Activated T-cell treated with anti-CD3 and anti-CD28 coated beads, Interleukin-2, amount 50 U/mL, for 24 hours (primary cell): ENCODE data around the gene IP6K1.
"Not testable (repeated sequence)": the region's sequence is repeated elsewhere in the genome, so short reads cannot be mapped to it uniquely, and the experiment has no call there.

Experiments
- DNase-seq: peaks from one replicate; pipeline ENCODE4 v3.0.0-alpha.2; 2020
- H3K27ac Mint-ChIP-seq: 2 replicates; pipeline ENCODE4 v1.8.0; 2020; ENCODE audit warnings: mild to moderate bottlenecking, mixed read lengths
- H3K27me3 Mint-ChIP-seq: 2 replicates; pipeline ENCODE4 v1.8.0; 2020; ENCODE audit warnings: mixed read lengths
- H3K36me3 Mint-ChIP-seq: 2 replicates; pipeline ENCODE4 v1.8.0; 2020; ENCODE audit warnings: low read depth, mixed read lengths
- H3K4me1 Mint-ChIP-seq: 2 replicates; pipeline ENCODE4 v1.8.0; 2020; ENCODE audit warnings: low read depth, mixed read lengths
- H3K4me3 Mint-ChIP-seq: 2 replicates; pipeline ENCODE4 v1.8.0; 2020; ENCODE audit warnings: mild to moderate bottlenecking, moderate library complexity, mixed read lengths
- H3K9me3 Mint-ChIP-seq: 2 replicates; pipeline ENCODE4 v1.8.0; 2020; ENCODE audit warnings: mixed read lengths

Gene IP6K1

DNA sequence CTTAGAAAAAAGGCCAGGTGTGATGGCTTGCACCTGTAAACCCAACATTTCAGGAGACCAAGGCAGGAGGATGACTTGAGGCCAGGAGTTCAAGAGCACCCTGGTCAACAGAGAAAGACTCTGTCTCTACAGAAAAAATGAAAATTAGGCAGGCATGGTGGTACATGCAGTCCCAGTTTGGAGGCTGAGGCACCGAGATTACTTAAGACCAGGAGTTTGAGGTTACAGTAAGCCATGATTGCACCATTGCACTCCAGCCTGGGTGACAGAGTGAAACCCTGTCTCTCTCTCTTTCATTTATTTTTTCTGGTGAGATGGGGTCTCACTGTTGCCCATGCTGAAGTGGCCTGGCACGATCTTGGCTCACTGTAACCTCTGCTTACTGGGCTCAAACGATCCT lies 24.7 kb downstream of the IP6K1 start:
- no peaks in the 10 kb centered on the region for H3K27me3 Mint-ChIP-seq
- peaks cover 33% of the 10 kb centered on the region for H3K4me1 Mint-ChIP-seq
- no peak overlapping the region for H3K4me3 Mint-ChIP-seq
- H3K27ac Mint-ChIP-seq = peak overlapping the region; percentile 44
- no peak for DNase-seq
- H3K36me3 Mint-ChIP-seq = peaks cover 38% of the 10 kb centered on the region
- H3K9me3 Mint-ChIP-seq = no peaks in the 10 kb centered on the region

GRCh38 chr3:49759226-49759625 lies 27.1 kb downstream of the IP6K1 start:
- H3K4me3 Mint-ChIP-seq = no peak overlapping the region
- H3K36me3 Mint-ChIP-seq = peaks cover 29% of the 10 kb centered on the region
- no peak for DNase-seq
- H3K27me3 Mint-ChIP-seq = no peaks in the 10 kb centered on the region
- H3K27ac Mint-ChIP-seq = no peak overlapping the region
- H3K9me3 Mint-ChIP-seq = no peaks in the 10 kb centered on the region
- peaks cover 35% of the 10 kb centered on the region for H3K4me1 Mint-ChIP-seq

DNA sequence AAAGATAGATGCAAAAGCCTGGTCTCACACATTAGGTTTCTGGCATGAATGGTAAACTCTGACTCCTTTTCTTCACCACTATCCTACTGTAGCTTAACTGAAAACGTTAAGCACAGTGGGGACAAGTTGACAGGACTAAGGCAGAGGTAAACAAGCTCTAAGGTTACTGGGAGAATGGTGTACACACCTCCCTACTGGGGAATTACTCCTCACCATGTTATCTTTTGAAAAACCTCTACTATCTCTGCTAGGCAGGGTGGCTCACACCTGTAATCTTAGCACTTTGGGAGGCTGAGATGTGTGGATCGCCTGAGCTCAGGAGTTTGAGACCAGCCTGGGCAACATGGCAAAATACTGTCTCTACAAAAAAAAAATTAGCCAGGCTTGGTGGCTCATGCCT lies 29.1 kb downstream of the IP6K1 start:
- Mint-ChIP-seq H3K27ac (no peak overlapping the region), H3K4me1 (peaks cover 42% of the 10 kb centered on the region)

DNA sequence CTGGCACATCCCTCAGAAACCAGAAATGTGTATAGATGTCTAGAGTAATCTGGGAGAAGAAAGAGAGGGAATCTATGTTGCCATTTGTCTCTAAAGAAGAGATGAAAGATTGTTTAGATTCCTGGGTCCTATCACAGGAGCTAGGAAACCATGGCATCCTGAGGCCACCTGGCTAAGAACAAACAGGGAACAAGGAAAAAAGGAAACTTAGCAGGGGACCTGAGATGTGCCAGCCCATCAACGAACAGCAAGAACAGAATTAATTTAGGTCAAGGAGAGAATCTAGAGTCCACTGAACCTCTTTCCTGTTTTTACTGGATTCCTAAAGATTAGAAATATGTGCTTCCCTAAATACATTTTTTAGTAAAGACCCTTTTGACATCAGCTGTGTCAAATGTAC lies 30.3 kb downstream of the IP6K1 start:
- no peak overlapping the region for H3K27ac Mint-ChIP-seq
- no peaks in the 10 kb centered on the region for H3K27me3 Mint-ChIP-seq
- H3K36me3 Mint-ChIP-seq = peaks cover 34% of the 10 kb centered on the region
- no peak for DNase-seq
- peaks cover 40% of the 10 kb centered on the region for H3K4me1 Mint-ChIP-seq
- H3K9me3 Mint-ChIP-seq = no peaks in the 10 kb centered on the region
- H3K4me3 Mint-ChIP-seq = no peak overlapping the region

More for the DNA sequence above, 29.1 kb downstream of the IP6K1 start:
- Mint-ChIP-seq H3K9me3 (no peaks in the 10 kb centered on the region), H3K36me3 (peaks cover 29% of the 10 kb centered on the region), H3K4me3 (no peak overlapping the region), H3K27me3 (no peaks in the 10 kb centered on the region)
- no peak for DNase-seq

DNA sequence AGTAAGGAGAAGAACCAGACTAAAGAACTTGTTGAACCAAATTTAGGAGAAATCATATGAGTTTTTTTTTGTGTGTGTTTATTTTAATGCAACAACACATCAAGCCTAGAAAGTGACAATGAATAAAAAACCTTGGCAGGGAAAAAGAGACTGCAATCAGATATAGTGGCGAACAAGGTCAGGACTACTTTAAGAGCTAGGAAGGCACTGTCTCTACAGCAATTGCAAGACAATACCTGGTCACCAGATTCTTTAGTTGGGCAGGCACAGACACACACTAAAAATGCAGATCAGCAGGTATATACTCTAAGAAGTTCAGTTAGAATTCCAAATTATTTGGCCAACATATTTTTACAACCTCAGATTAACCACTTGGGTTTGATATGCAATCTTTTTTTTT lies 31.8 kb downstream of the IP6K1 start:
- no peak overlapping the region for H3K27ac Mint-ChIP-seq
- peaks cover 33% of the 10 kb centered on the region for H3K4me1 Mint-ChIP-seq
- no peak for DNase-seq

DNA sequence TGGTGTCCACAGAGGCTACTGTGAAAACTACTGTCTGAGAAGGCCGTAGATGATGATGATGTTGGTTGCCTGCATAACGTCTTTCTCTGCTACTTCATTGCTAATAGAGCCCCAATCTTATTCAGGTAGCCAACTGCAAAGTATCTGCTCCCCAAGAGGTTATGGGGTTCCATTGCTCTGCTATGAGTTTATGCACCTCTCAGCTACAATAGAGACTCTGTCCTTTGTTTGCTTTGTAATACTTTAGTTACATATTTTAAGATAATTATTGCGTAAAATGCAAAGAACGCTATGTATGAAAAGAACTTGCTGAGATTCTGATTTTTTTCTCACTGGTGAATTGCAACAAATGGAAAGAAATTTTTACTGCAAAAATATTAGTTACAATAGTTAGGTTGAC lies 34.8 kb downstream of the IP6K1 start:
- no peak for DNase-seq
- no peak overlapping the region for H3K4me3 Mint-ChIP-seq
- H3K4me1 Mint-ChIP-seq = peaks cover 23% of the 10 kb centered on the region
- H3K27me3 Mint-ChIP-seq = no peaks in the 10 kb centered on the region
- no peak overlapping the region for H3K27ac Mint-ChIP-seq
- no peaks in the 10 kb centered on the region for H3K9me3 Mint-ChIP-seq
- peaks cover 43% of the 10 kb centered on the region for H3K36me3 Mint-ChIP-seq

More for the DNA sequence above, 31.8 kb downstream of the IP6K1 start:
- H3K27me3 Mint-ChIP-seq = no peaks in the 10 kb centered on the region
- no peaks in the 10 kb centered on the region for H3K9me3 Mint-ChIP-seq
- peaks cover 29% of the 10 kb centered on the region for H3K36me3 Mint-ChIP-seq
- H3K4me3 Mint-ChIP-seq = no peak overlapping the region

DNA sequence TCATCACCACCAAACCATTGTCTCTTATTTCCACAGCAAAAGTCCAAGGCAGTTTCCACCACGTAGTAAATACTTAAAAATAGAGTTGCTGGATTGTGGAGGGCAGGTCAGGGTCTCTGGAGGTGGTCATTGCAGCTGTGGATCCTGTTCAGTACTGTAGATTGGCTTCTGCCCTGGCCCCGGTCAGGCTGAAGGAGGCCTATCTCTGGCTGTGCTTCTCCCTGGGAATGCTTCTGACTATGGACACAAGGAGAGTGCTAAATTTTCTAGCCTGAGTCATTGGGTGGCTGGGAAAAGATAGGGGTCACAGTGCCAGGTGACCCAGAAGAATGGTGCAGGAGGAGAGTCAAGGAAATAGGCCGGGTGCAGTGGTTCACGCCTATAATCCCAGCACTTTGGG lies 36.3 kb downstream of the IP6K1 start:
- H3K9me3 Mint-ChIP-seq = no peaks in the 10 kb centered on the region
- no peak overlapping the region for H3K4me3 Mint-ChIP-seq
- H3K36me3 Mint-ChIP-seq = peaks cover 50% of the 10 kb centered on the region
- H3K4me1 Mint-ChIP-seq = peaks cover 15% of the 10 kb centered on the region
- H3K27ac Mint-ChIP-seq = no peak overlapping the region
- no peaks in the 10 kb centered on the region for H3K27me3 Mint-ChIP-seq
- no peak for DNase-seq

GRCh38 chr3:49748874-49749273 lies 37.5 kb downstream of the IP6K1 start:
- DNase-seq, H3K27me3 Mint-ChIP-seq, H3K4me1 Mint-ChIP-seq, H3K27ac Mint-ChIP-seq, H3K4me3 Mint-ChIP-seq, H3K9me3 Mint-ChIP-seq: not testable (repeated sequence)
- H3K36me3 Mint-ChIP-seq = peaks cover 58% of the 10 kb centered on the region

DNA sequence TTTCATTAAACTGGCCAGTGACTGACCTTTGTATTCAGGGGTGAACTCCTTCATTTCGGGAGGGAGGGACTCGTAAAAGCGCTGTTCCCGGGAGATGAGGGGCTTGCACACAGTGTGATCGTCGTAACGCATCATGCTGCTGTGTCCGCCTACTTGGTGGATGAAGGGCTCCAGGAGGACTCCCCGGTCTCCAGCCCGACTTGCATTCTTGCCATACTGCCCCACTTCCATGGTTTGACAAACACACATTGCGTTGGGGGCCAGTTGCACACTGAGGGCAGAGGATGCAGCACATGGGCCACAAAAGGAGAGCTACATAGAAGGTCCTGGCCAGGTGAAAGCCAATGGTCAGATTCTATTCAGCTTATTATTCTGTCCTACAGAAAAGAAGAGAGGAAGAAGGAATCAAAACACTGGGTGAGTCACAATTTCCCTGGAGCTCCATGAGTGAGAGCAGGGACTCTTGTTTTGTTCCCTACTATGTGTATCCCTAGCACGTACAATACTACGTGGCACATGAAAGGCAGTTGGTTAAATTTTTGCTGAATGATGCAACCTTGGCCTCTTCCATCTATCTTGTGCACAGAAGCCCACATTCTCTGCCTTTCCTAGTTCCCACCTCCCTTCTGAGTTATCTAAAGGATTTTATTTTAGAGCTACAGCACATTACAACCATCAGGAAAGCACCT lies 38.4 kb downstream of the IP6K1 start:
- H3K4me1 Mint-ChIP-seq = peaks cover 3% of the 10 kb centered on the region
- H3K9me3 Mint-ChIP-seq = no peaks in the 10 kb centered on the region
- no peak overlapping the region for H3K27ac Mint-ChIP-seq
- H3K27me3 Mint-ChIP-seq = no peaks in the 10 kb centered on the region
- DNase-seq = no peak
- peaks cover 58% of the 10 kb centered on the region for H3K36me3 Mint-ChIP-seq
- H3K4me3 Mint-ChIP-seq = no peak overlapping the region

GRCh38 chr3:49745986-49746385 lies 40.4 kb downstream of the IP6K1 start:
- Mint-ChIP-seq H3K27me3 (no peaks in the 10 kb centered on the region), H3K36me3 (peaks cover 57% of the 10 kb centered on the region), H3K27ac (no peak overlapping the region), H3K4me1 (peaks cover 2% of the 10 kb centered on the region), H3K9me3 (no peaks in the 10 kb centered on the region), H3K4me3 (no peak overlapping the region)
- DNase-seq = no peak

GRCh38 chr3:49740427-49740826 lies 45.9 kb downstream of the IP6K1 start:
- Mint-ChIP-seq H3K4me3 (no peak overlapping the region), H3K36me3 (peaks cover 52% of the 10 kb centered on the region), H3K9me3 (no peaks in the 10 kb centered on the region), H3K4me1 (peaks cover 5% of the 10 kb centered on the region), H3K27me3 (no peaks in the 10 kb centered on the region), H3K27ac (peak overlapping the region; percentile 67)
- DNase-seq = no peak

- Mint-ChIP-seq H3K9me3 (no peaks in the 10 kb centered on the region), H3K4me3 (no peak overlapping the region), H3K27me3 (no peaks in the 10 kb centered on the region), H3K27ac (peak overlapping the region; percentile 84), H3K36me3 (peaks cover 61% of the 10 kb centered on the region), H3K4me1 (peaks cover 5% of the 10 kb centered on the region)
- DNase-seq = no peak
Measured at GRCh38 chr3:49738067-49738713, 48.2 kb downstream of the IP6K1 start.

DNA sequence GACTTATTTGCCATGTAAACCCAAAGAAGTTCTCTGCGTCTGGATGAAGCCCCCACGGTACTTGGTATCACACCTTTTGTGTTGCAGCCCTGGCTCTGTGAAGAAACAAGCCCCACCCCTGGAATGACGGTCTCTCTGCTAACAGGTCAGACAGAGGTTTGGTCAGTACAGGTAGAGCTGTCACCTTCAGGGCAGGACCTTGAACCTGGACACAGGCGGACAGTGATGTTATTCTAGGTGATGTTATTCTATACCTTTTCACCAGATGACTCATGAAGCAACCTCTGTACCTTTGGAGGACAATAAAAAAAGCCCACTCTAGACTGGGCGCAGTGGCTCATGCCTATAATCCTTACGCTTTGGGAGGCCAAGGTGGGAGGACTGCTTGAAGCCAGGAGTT lies 51.6 kb downstream of the IP6K1 start:
- H3K9me3 Mint-ChIP-seq = no peaks in the 10 kb centered on the region
- DNase-seq = no peak
- H3K4me1 Mint-ChIP-seq = peaks cover 4% of the 10 kb centered on the region
- no peak overlapping the region for H3K4me3 Mint-ChIP-seq
- peaks cover 78% of the 10 kb centered on the region for H3K36me3 Mint-ChIP-seq
- no peak overlapping the region for H3K27ac Mint-ChIP-seq
- no peaks in the 10 kb centered on the region for H3K27me3 Mint-ChIP-seq

- Mint-ChIP-seq H3K4me1 (peaks cover under 1% of the 10 kb centered on the region), H3K36me3 (peaks cover 77% of the 10 kb centered on the region), H3K4me3 (no peak overlapping the region), H3K9me3 (no peaks in the 10 kb centered on the region), H3K27ac (peak overlapping the region; percentile 35), H3K27me3 (no peaks in the 10 kb centered on the region)
- no peak for DNase-seq
Measured at GRCh38 chr3:49733551-49733950, 52.8 kb downstream of the IP6K1 start.

- H3K27me3 Mint-ChIP-seq = no peaks in the 10 kb centered on the region
- H3K9me3 Mint-ChIP-seq = no peaks in the 10 kb centered on the region
- peaks cover 77% of the 10 kb centered on the region for H3K36me3 Mint-ChIP-seq
- no peaks in the 10 kb centered on the region for H3K4me1 Mint-ChIP-seq
- no peak overlapping the region for H3K4me3 Mint-ChIP-seq
- DNase-seq = no peak
- no peak overlapping the region for H3K27ac Mint-ChIP-seq
Measured at GRCh38 chr3:49732597-49732996, 53.7 kb downstream of the IP6K1 start.
